NT2/D1 (cell line): ENCODE data around the gene ZNF234.

Source experiments
- YY1 ChIP-seq: IDR thresholded peaks from 2 replicates; pipeline ENCODE4 v1.6.1; 2011; ENCODE audit not compliant: insufficient read length, insufficient read depth
- ZNF274 ChIP-seq: IDR thresholded peaks from 2 replicates; pipeline ENCODE4 v1.6.1; 2011; ENCODE audit warnings: mild to moderate bottlenecking, low read depth, low read length

- no peak for TF ChIP-seq ZNF274
- TF ChIP-seq YY1 = no peak
Measured at GRCh38 chr19:44196772-44197171, 55.4 kb downstream of the ZNF234 start.
